Keratinocyte (primary cell): ENCODE results near the gene LIPJ.

Experiments
- CTCF ChIP-seq, 3 experiments: IDR thresholded peaks in 1 of 3; conservative IDR thresholded peaks in 1 of 3; optimal IDR thresholded peaks in 1 of 3; 2 replicates in 2 of 3; 3 replicates in 1 of 3; pipeline versions ENCODE3 to v1.5.1; 2011; ENCODE audit warnings: low read length in 3 of 3, mild to moderate bottlenecking in 3 of 3, moderate library complexity in 2 of 3, control low read depth in 1 of 3, inconsistent platforms in 1 of 3; ENCODE audit not compliant: insufficient read depth in 2 of 3; ENCODE audit errors: extremely low read depth in 1 of 3
- EZH2 ChIP-seq: IDR thresholded peaks from one replicate; pipeline ENCODE4 v1.6.1; 2012; ENCODE audit warnings: inconsistent platforms, mild to moderate bottlenecking, low read length, moderate library complexity

- no peak for TF ChIP-seq CTCF (optimal IDR thresholded peaks at IDR 0.05 in 1 of 3, IDR thresholded peaks at IDR 0.05 in 1 of 3, conservative IDR thresholded peaks at IDR 0.05 in 1 of 3; ENCODE audit: extremely low read depth in 1 of 3, insufficient read depth in 2 of 3, low read length in 3 of 3)
- TF ChIP-seq EZH2, result no peak
Observed at GRCh38 chr10:88617772-88618300, 31.3 kb downstream of the LIPJ start.
